HCT116 (cell line): ENCODE results near the gene BRCA2. TPM values are rescaled to one million over a fixed set of nuclear protein-coding genes. Genes with fewer than 3 reads are reported as not detected.

Experiments used
- ATAC-seq: fragments of 200-7000 bp; cut with Tn5 transposase; 2 replicates; pipeline ENCODE4 v1.9.1; 2020; ENCODE audit warnings: mild to moderate bottlenecking, moderate library complexity
- BruUV-seq: library from RNA; stranded (reverse); fragments of 400-500 nt; replicated peaks from 2 replicates; lab custom pipeline; 2021; lab: Mats Ljungman, UMichigan
- CTCF ChIA-PET: fragments of 300-600 bp; sonication (Branson Sonifier 250); formaldehyde crosslinking; loops from one replicate; lab custom pipeline; 2021; ENCODE audit warnings: antibody characterized with exemption; lab: Charles Lee
- POLR2A ChIA-PET: fragments of 300-600, 350-600 bp; sonication (Branson Sonifier 250); formaldehyde crosslinking; loops from one replicate; lab custom pipeline; 2021; ENCODE audit warnings: antibody characterized with exemption; lab: Charles Lee
- RAD21 ChIA-PET, 2 experiments: fragments of 300-600 bp; sonication (Branson Sonifier 250); formaldehyde crosslinking; loops; one replicate each; lab custom pipeline; 2023; ENCODE audit warnings: low total read pairs in 2 of 2; ENCODE audit not compliant: uncharacterized antibody in 2 of 2, unreplicated experiment in 2 of 2, low non-redundant PET in 1 of 2; lab: Charles Lee
- DNase-seq: peaks from one replicate; pipeline ENCODE4 v3.0.0-alpha.2; 2010; ENCODE audit warnings: low read depth, low spot score
- H2AFZ ChIP-seq: fragments of 200-600 bp; shearing (Covaris generic), sonication (generic); 2 replicates; pipeline ENCODE4 v1.6.1; 2017; ENCODE audit warnings: low read depth, mixed run types, mixed read lengths, antibody characterized with exemption, low read length; ENCODE audit not compliant: poor library complexity, severe bottlenecking
- H3K27ac ChIP-seq: 2 replicates; pipeline ENCODE4 v1.5.1; 2012; ENCODE audit warnings: low read depth, low read length
- H3K27me3 ChIP-seq: fragments of 200-600 bp; sonication (generic); 2 replicates; pipeline ENCODE4 v1.6.1; 2016; ENCODE audit warnings: mixed run types, low read length, mixed read lengths; ENCODE audit not compliant: insufficient read depth
- H3K36me3 ChIP-seq, 2 experiments: fragments of 200-500 bp in 1 of 2; fragments of 200-600 bp in 1 of 2; sonication (Bioruptor generic) in 1 of 2; sonication (generic) in 1 of 2; 2 replicates each; pipeline versions ENCODE4 v1.5.1 to v1.6.1; 2014 to 2016; ENCODE audit warnings: low read length in 2 of 2, inconsistent platforms in 1 of 2, mixed read lengths in 1 of 2, mixed run types in 1 of 2; ENCODE audit not compliant: insufficient read depth in 2 of 2, control insufficient read depth in 1 of 2
- H3K4me1 ChIP-seq, 2 experiments: fragments of 200-600 bp in 1 of 2; sonication (generic) in 1 of 2; 2 replicates each; pipeline versions ENCODE4 v1.5.1 to v1.6.1; 2012 to 2017; ENCODE audit warnings: low read length in 2 of 2, inconsistent platforms in 1 of 2, mild to moderate bottlenecking in 1 of 2, mixed read lengths in 1 of 2, mixed run types in 1 of 2, moderate library complexity in 1 of 2; ENCODE audit not compliant: insufficient read depth in 2 of 2, control insufficient read depth in 1 of 2
- H3K4me2 ChIP-seq: fragments of 200-600 bp; sonication (generic); 2 replicates; pipeline ENCODE4 v1.6.1; 2017; ENCODE audit warnings: mixed run types, low read length, mixed read lengths
- H3K4me3 ChIP-seq, 2 experiments: fragments of 200-600 bp in 1 of 2; sonication (generic) in 1 of 2; replicated peaks in 1 of 2; 2 replicates each; pipeline ENCODE4 v1.5.1; 2011 to 2016; ENCODE audit warnings: low read length in 2 of 2, control low read depth in 1 of 2, low read depth in 1 of 2, mild to moderate bottlenecking in 1 of 2, mixed read lengths in 1 of 2, mixed run types in 1 of 2
- H3K79me2 ChIP-seq: fragments of 200-600 bp; sonication (generic); 2 replicates; pipeline ENCODE4 v1.6.1; 2017; ENCODE audit warnings: mild to moderate bottlenecking, mixed run types, low read length, moderate library complexity, mixed read lengths; ENCODE audit not compliant: insufficient read depth
- H3K9ac ChIP-seq: fragments of 200-600 bp; sonication (generic); 2 replicates; pipeline ENCODE4 v1.6.1; 2016; ENCODE audit warnings: low read length, mixed read lengths
- H3K9me2 ChIP-seq: fragments of 200-600 bp; sonication (generic), shearing (Covaris generic); 2 replicates; pipeline ENCODE4 v1.6.1; 2017; ENCODE audit warnings: mixed run types, mild to moderate bottlenecking, moderate library complexity; ENCODE audit not compliant: insufficient read depth
- H3K9me3 ChIP-seq, 2 experiments: fragments of 200-500 bp in 1 of 2; fragments of 200-600 bp in 1 of 2; sonication (Bioruptor generic) in 1 of 2; sonication (generic) in 1 of 2; 2 replicates each; pipeline ENCODE4 v1.6.1; 2014 to 2017; ENCODE audit warnings: low read length in 2 of 2, mixed read lengths in 2 of 2, inconsistent platforms in 1 of 2, low read depth in 1 of 2, mild to moderate bottlenecking in 1 of 2, mixed run types in 1 of 2, moderate library complexity in 1 of 2; ENCODE audit not compliant: control insufficient read depth in 1 of 2, insufficient read depth in 1 of 2
- H4K20me1 ChIP-seq: fragments of 200-600 bp; sonication (generic), shearing (Covaris generic); 2 replicates; pipeline ENCODE4 v1.6.1; 2017; ENCODE audit warnings: mixed run types, mild to moderate bottlenecking, moderate library complexity; ENCODE audit not compliant: insufficient read depth
- CEBPB ChIP-seq: IDR thresholded peaks from 2 replicates; pipeline ENCODE4 v1.6.1; 2012; ENCODE audit warnings: low read depth
- EGR1 ChIP-seq: IDR thresholded peaks from 2 replicates; pipeline ENCODE4 v1.6.1; 2012; ENCODE audit warnings: low read depth
- ELF1 ChIP-seq: IDR thresholded peaks from 2 replicates; pipeline ENCODE4 v1.6.1; 2012; ENCODE audit warnings: low read depth, borderline replicate concordance
- EZH2 ChIP-seq: fragments of 200-600 bp; sonication (generic); IDR thresholded peaks from 2 replicates; pipeline ENCODE4 v1.6.1; 2017; ENCODE audit warnings: antibody characterized with exemption, mixed run types
- EZH2phosphoT487 ChIP-seq: fragments of 200-600 bp; IDR thresholded peaks from 2 replicates; pipeline ENCODE4 v1.6.1; 2018; ENCODE audit warnings: antibody characterized with exemption, borderline replicate concordance
- FOSL1 ChIP-seq: IDR thresholded peaks from 2 replicates; pipeline ENCODE4 v1.6.1; 2012; ENCODE audit warnings: low read depth
- JUND ChIP-seq: IDR thresholded peaks from 2 replicates; pipeline ENCODE4 v1.6.1; 2012
- MAX ChIP-seq: IDR thresholded peaks from 2 replicates; pipeline ENCODE4 v1.6.1; 2012
- POLR2A ChIP-seq: IDR thresholded peaks from 2 replicates; pipeline ENCODE4 v1.7.0; 2011; ENCODE audit warnings: borderline replicate concordance; ENCODE audit not compliant: insufficient read depth, insufficient read length; ENCODE audit errors: extremely low read depth
- REST ChIP-seq: IDR thresholded peaks from 2 replicates; pipeline ENCODE4 v1.6.1; 2012; ENCODE audit warnings: low read depth
- ZBTB33 ChIP-seq: IDR thresholded peaks from 2 replicates; pipeline ENCODE4 v1.6.1; 2011; ENCODE audit warnings: mild to moderate bottlenecking, low read length, moderate library complexity; ENCODE audit not compliant: insufficient replicate concordance; ENCODE audit errors: extremely low read depth
- ZNF274 ChIP-seq: fragments of 200-500 bp; sonication (Bioruptor generic); IDR thresholded peaks from 2 replicates; pipeline ENCODE4 v1.6.1; 2014; ENCODE audit warnings: mild to moderate bottlenecking, low read depth, low read length, inconsistent platforms
- intact Hi-C: fragments of 100-400 bp; cut with micrococcal nuclease; formaldehyde crosslinking; loops from 2 replicates; pipeline ENCODE4 v1.10.0; 2022
- total RNA-seq: library from RNA; stranded (reverse); gene quantifications from one replicate; pipeline ENCODE4 v1.2.1, GENCODE V29; 2021; ENCODE audit not compliant: unreplicated experiment

The BRCA2 gene
- total RNA-seq, 1 experiment from 2014 or later = 14.2 TPM

GRCh38 chr13:32378012-32378411 lies 62.7 kb downstream of the BRCA2 start:
- ATAC-seq (no peak), DNase-seq (no peak)
- no TSS peak for BruUV-seq
- Histone ChIP-seq H3K36me3 (peaks cover 4 to 29% of the 10 kb centered on the region in 2 experiments), H2AFZ (no peak overlapping the region), H3K4me1 (no peaks in the 10 kb centered on the region), H3K79me2 (no peaks in the 10 kb centered on the region), H3K4me2 (no peak overlapping the region), H3K27me3 (no peaks in the 10 kb centered on the region), H3K4me3 (no peak overlapping the region), H3K9me3 (no peaks in the 10 kb centered on the region), H3K9ac (no peak overlapping the region), H3K27ac (no peak overlapping the region), H4K20me1 (no peaks in the 10 kb centered on the region), H3K9me2 (no peaks in the 10 kb centered on the region)
- TF ChIP-seq MAX (no peak), EZH2 (no peak), REST (no peak), ZBTB33 (no peak), JUND (no peak), CEBPB (no peak), FOSL1 (no peak), POLR2A (no peak), ZNF274 (no peak), EGR1 (no peak), EZH2phosphoT487 (no peak), ELF1 (no peak)
- ChIA-PET POLR2A (no interaction called here), CTCF (interaction anchor here (0.8 kb wide), 1 partner anchor 203 kb away, joined by 3 read pairs; no protein-coding TSS in a partner anchor), RAD21 (no interaction called here)
- intact Hi-C loops = no loop called here
